Adrenal gland (tissue), 5 donors: ENCODE measurements around the gene ACSS3.

Source experiments
- CTCF ChIP-seq, 6 experiments: fragments of 450-650 bp in 4 of 6; fragments of 200-600 bp in 2 of 6; sonication (generic) in 1 of 6; IDR thresholded peaks; 1 replicate in 5 of 6; 2 replicates in 1 of 6; pipeline versions ENCODE4 v1.5.1 to v1.8.0; 2016 to 2021; ENCODE audit warnings: antibody characterized with exemption in 6 of 6, mild to moderate bottlenecking in 2 of 6, moderate library complexity in 1 of 6
- POLR2A ChIP-seq, 2 donors: fragments of 450-650 bp; IDR thresholded peaks; one replicate each; pipeline ENCODE4 v1.6.1; 2017; ENCODE audit warnings: antibody characterized with exemption in 2 of 2, mild to moderate bottlenecking in 2 of 2, moderate library complexity in 1 of 2
- donor health status: DM: no; HTN: no; CAD: no.

DNA sequence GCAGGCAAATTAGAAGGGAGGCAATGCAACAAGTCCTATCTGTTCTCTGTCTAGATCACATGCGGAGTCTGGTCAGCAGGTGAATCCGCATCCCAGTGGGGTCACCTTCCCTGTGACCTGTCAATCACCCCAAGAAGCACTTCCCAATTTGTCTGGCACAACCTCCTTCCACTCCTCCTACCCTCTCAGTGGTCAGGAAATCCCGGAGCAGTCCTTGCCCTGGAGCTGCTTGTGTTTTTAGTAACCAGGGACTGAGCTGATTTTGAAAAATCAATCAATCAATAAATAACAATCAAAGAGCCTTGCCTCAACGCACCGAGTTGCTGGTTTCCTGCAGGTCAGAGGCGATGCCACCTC lies 572 bp upstream of the ACSS3 start:
- no peak for TF ChIP-seq CTCF (IDR thresholded peaks at IDR 0.05)
- TF ChIP-seq POLR2A (IDR thresholded peaks at IDR 0.05), result no peak
